Measurements from ENCODE around the gene PLCL1.

GRCh38 chr2:197972587-197972986 lies 168.2 kb downstream of the PLCL1 start:
- TF ChIP-seq NR2C2 (CRISPR knock-in tag; IDR thresholded peaks at IDR 0.05) (no peak), ZNF232 (CRISPR knock-in tag; IDR thresholded peaks at IDR 0.05) (no peak), FOXJ3 (CRISPR knock-in tag; IDR thresholded peaks at IDR 0.05; ENCODE audit: borderline replicate concordance) (no peak), ATF3 (CRISPR knock-in tag; conservative IDR thresholded peaks at IDR 0.05) (no peak), ZNF423 (CRISPR knock-in tag; IDR thresholded peaks at IDR 0.05) (no peak), ZNF263 (CRISPR knock-in tag; IDR thresholded peaks at IDR 0.05; ENCODE audit: low read depth) (no peak), TEAD1 (CRISPR knock-in tag; IDR thresholded peaks at IDR 0.05) (no peak)
- TF ChIP-seq, protein P1, sequence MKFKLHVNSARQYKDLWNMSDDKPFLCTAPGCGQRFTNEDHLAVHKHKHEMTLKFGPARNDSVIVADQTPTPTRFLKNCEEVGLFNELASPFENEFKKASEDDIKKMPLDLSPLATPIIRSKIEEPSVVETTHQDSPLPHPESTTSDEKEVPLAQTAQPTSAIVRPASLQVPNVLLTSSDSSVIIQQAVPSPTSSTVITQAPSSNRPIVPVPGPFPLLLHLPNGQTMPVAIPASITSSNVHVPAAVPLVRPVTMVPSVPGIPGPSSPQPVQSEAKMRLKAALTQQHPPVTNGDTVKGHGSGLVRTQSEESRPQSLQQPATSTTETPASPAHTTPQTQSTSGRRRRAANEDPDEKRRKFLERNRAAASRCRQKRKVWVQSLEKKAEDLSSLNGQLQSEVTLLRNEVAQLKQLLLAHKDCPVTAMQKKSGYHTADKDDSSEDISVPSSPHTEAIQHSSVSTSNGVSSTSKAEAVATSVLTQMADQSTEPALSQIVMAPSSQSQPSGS (CRISPR knock-in tag; IDR thresholded peaks at IDR 0.05; ENCODE audit: borderline replicate concordance, low read depth): no peak
- TF ChIP-seq, protein P2, sequence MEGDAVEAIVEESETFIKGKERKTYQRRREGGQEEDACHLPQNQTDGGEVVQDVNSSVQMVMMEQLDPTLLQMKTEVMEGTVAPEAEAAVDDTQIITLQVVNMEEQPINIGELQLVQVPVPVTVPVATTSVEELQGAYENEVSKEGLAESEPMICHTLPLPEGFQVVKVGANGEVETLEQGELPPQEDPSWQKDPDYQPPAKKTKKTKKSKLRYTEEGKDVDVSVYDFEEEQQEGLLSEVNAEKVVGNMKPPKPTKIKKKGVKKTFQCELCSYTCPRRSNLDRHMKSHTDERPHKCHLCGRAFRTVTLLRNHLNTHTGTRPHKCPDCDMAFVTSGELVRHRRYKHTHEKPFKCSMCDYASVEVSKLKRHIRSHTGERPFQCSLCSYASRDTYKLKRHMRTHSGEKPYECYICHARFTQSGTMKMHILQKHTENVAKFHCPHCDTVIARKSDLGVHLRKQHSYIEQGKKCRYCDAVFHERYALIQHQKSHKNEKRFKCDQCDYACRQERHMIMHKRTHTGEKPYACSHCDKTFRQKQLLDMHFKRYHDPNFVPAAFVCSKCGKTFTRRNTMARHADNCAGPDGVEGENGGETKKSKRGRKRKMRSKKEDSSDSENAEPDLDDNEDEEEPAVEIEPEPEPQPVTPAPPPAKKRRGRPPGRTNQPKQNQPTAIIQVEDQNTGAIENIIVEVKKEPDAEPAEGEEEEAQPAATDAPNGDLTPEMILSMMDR (IDR thresholded peaks at IDR 0.05): no peak
- TF ChIP-seq, protein P3, sequence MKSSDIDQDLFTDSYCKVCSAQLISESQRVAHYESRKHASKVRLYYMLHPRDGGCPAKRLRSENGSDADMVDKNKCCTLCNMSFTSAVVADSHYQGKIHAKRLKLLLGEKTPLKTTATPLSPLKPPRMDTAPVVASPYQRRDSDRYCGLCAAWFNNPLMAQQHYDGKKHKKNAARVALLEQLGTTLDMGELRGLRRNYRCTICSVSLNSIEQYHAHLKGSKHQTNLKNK (CRISPR knock-in tag; IDR thresholded peaks at IDR 0.05): no peak
- TF ChIP-seq, protein P4, sequence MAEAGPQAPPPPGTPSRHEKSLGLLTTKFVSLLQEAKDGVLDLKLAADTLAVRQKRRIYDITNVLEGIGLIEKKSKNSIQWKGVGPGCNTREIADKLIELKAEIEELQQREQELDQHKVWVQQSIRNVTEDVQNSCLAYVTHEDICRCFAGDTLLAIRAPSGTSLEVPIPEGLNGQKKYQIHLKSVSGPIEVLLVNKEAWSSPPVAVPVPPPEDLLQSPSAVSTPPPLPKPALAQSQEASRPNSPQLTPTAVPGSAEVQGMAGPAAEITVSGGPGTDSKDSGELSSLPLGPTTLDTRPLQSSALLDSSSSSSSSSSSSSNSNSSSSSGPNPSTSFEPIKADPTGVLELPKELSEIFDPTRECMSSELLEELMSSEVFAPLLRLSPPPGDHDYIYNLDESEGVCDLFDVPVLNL (CRISPR knock-in tag; IDR thresholded peaks at IDR 0.05; ENCODE audit: borderline replicate concordance, low read depth): no peak

Measured in WTC11 (cell line).